Stimulated activated CD8-positive, alpha-beta memory T cell treated with anti-CD3 and anti-CD28 coated beads, Interleukin-2, amount 100 ng/mL, for 1 hour (primary cell): ENCODE measurements around the gene TMC7.
A peak's percentile ranks its signal among the peaks of the same experiment; 100 is the strongest.
"Not testable (repeated sequence)": the region's sequence is repeated elsewhere in the genome, so short reads cannot be mapped to it uniquely, and the experiment has no call there.

ENCODE experiments used
- DNase-seq, 2 donors: peaks; one replicate each; pipeline ENCODE4 v3.0.0-alpha.2; 2020; ENCODE audit warnings: low read depth in 2 of 2

Gene TMC7

DNA sequence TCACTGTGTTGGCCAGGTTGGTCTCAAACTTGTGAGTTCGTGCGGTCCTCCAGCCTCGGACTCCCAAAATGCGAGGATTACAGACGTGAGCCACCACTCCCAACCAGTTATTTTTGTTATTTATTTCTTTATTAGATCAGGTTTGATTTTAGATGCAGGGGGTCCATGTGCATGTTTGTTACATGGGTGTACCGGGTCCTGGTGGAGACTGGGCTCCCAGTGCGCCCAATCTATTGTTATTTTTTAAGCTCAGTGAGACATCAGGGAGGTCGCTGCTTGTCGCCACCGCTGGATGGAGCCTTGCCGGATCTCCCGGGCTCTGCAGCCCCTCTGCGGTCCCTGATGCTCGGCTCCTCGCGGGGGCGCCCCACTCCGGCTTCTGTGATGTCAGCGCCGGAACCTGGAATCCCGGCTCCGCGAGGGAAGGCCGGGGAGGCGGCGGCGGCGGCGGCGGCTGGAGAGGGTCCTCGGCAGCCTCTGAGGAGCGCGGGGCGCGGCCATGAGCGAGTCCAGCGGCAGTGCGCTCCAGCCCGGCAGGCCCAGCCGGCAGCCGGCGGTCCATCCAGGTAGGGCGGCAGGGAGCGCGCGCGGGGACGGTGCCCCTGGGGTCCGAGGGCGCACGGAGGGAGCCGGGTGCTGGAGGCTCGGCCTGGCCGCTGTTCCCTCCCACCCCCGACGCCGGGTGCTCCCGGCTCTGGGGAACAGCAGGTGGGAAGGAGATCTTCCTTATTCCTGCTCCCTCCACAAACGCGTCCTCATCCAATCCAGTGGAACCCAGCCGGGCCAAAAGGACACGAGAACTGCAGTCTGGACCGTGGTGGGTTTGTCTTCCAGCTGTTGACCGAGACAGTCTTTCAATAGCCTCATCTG is at the start of gene TMC7:
Gene TMC7, plus strand, starts transcription at position 370 of the 870 bp plus-strand sequence. Its CDS starts 130 bp downstream, at position 500.
- DNase-seq: no peak

DNA sequence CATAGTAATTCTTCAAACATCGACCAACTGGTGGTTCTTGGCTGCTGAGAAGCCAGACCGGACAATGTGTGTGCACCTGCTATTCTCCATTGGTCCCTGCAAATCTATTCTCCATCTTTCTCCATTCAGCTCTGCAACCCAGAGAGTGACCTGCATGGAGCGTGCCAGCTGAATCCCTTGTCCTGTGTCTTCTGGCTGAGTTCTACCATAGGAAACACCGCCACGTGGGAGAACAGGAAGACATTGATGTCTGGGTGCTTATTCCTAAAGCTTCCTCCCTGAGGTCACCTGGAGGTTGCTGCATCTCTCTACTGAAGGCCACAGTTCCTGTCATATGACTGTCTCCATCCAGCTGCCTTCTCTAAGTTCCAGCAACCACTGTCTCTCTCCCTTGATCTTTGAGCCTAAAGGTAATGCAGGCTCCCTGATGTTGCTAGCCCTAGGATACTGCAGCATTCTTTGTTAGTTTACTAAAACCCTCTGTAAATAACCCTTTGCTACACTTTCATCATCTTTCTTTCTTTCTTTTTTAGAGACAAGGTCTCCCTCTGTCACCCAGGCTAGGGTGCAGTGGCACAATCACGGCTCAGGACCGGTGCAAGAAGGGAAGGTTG is 46.9 kb upstream of the TMC7 start:
- no peak for DNase-seq

DNA sequence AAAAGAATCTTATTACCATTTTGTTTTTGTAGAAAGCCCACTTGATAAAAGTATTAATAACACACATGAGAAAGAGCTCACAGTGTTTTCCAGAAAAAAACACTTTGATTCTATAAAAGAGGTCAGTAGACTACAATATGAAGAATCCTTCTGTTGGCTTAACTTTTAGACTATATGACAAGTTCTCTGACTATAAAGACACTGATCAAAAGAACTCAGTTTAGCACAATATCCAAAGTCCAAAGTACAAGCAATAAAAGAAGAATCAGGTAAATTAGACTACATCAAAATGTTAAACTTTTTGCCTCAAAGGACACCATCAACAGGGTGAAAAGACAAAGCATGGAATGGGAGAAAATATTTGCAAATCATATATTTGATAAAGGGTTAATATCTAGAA is 46.3 kb upstream of the TMC7 start:
- no peak for DNase-seq

DNA sequence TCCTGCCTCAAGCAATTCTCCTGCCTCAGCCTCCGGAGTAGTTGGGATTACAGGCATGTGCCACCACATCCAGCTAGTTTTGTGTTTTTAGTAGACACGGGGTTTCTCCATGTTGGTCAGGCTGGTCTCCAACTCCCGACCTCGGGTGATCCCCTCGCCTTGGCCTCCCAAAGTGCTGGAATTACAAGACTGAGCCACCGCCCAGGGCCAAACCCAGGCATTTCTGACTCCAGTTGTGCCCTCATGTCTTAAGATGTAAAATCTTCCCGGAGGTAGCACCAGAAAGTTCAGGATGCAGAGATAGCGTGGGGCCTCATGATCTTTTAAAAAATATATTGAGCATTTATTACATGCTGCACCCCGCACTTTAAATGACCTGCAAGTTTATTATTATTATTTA is 44.7 kb upstream of the TMC7 start:
- DNase-seq: no peak

DNA sequence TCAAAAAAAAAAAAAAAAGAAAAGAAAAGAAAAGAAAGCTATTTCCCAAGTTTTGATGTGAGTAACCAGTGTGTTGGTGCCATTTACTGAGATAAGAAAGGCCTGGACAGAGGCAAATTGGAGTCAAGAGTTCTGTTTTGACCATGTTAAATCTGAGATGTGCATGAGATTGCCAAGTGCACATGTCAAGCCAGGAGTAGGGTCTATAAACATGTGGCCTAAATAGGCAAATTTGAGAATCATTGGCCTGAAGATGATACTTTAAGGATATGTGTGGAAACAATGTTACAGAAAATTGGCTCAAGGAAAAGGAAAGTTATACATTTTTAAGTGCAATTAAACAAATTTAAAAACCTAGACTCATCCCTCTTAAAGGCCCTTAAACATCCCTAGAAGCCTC is 42.3 kb upstream of the TMC7 start:
- no peak for DNase-seq

DNA sequence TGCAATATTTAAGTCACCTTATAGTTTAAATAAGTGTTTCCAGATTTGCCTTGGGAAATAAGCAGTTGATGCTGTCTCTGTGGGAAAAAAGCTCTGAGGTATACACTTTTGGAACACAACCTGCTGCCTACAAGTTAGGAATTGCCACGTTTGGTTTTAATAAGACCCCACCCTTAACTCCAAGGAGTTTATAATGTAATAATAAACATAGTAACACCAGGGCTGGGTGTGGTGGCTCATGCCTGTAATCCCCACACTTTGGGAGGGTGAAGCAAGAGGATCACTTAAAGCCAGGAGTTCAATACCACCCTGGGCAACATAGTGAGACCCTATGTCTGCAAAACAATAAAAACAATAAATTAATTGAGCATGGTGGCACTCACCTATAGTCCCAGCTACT is 41.7 kb upstream of the TMC7 start:
- no peak for DNase-seq

DNA sequence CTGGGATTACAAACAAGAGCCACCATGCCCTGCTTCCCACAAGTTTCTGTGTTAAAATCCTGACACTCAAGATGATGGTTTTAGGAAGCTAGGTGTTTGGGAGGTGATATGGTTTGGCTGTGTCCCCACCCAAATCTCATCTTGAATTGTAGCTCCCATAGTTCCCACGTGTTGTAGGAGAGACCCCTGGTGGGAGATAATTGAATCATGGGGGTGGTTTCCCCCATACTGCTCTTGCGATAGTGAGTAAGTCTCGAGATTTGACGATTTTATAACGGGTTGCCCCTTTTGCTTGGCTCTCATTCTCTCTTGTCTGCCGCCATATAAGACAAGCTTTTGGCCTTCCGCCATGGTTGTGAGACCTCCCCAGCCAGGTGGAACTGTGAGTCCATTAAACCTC is 40.3 kb upstream of the TMC7 start:
- DNase-seq: no peak

DNA sequence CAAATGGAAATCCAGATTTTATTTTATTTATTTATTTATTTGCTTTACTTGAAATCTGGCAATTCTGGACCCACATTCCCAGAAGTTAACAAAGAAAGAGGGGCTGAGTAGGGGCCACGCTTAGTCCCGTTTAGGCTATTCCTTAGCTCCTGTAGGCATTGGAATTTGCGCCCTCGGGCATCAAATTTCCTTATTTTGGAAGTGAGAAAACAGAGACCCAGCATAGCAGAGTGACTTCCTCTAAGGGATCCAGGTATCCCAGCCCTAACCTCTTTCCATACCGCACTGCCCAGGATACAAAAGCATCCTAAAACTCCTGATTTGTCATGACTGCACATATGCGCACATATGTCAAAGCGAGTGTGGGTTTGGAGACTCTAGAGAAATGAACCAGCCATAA is 38.5 kb upstream of the TMC7 start:
- DNase-seq: no peak

DNA sequence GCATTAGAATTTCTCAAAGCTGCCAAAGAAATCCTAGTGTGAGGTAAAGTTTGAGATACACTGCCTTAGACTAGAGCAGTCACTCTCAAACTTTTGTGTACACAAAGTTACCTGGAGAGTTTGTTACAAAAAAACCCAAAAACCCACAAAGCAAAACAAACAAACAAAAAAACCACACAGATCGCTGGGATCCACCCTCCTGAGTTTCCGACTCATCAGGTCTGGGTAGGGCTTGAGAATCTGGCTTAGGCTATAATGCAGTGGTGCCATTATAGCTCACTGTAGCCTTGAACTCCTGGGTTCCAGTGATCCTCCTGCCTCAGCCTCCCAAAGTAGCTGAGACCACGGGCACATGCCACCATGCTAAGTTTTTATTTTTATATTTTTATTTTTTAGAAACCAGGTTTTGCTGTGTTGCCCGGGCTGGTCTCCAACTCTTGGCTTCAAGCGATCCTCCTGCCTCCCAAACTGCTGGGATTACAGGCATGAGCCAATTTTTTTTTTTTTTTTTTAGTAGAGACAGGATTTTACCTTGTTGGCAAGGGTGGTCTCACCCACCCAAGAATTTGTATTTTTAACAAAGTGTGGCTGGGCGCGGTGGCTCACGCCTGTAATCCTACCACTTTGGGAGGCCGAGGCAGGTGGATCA is 35.2 kb upstream of the TMC7 start:
- no peak for DNase-seq

DNA sequence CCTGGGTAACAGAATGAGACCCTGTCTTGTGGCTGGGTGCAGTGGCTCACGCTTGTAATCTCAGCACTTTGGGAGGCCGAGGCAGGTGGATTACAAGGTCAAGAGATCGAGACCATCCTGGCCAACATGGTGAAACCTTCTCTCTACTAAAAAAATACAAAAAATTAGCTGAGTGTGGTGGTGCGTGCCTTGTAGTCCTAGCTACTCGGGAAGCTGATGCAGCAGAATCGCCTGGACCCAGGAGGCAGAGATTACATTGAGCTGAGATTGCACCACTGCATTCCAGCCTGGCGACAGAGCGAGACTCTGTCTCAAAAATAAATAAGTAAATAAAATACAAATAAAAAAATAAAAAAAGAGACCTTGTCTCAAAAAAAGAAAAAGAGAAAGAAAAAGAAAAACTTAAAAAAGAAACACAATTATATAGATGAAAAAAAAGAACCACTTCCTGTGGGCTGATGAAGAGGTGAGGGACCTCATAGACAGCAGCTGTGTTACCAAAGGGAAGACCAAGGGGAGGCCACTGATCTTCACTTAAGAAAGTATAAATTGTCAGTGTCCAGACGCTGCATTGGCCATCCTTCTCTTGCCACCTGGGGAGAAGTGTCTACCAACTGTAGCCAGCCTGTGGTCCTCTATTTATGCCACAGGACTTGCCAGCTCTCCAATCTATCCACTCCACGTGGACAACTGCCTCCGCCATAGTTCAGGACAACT is 33.1 kb upstream of the TMC7 start:
- DNase-seq: no peak

DNA sequence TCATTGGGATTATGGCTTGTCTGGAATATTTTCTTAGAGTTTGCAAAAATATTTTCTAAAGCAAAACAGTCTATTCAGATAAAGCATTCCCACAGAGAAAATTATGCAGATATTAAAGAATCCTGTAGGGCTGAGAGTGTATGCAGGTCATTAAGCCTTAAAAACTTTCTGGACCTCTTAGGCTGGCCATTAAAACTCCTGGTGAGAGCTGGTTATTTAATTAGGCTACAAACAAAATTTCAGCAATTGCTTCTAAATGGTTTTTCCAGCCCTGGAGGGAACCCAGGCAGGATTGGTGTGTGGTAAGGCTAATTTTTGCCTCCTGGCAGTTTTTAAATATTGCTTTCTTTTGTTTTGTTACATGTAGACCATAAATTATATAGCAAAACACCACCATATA is 30.2 kb upstream of the TMC7 start:
- no peak for DNase-seq

DNA sequence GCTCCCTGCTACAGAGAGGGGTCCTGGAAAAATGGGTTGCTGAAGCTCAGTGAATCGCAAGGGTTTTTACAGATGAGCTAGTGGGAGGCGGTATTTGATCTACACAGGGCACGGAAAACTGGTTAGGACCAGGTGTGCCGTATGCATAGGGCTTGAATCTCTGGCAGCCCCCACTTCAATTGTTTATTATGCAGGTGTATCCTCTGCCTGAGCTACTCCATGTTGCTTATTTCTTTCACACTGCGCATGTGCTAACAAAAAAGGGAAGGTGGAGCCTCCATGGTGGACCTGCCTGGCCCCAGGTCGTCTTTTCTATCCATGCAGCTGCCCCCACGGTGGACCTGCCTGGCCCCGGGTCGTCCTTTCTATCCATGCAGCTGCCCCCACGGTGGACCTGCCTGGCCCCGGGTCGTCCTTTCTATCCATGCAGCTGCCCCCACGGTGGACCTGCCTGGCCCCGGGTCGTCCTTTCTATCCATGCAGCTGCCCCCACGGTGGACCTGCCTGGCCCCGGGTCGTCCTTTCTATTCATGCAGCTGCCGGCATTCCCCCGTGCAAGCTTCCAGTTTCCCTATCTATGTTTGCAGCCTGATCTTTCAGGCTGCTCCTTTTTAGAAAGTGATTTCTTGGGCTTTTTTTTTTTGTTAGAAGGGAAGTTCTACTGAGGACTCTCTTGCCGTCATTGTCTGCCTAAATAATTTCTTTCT is 27.7 kb upstream of the TMC7 start:
- not testable (repeated sequence) for DNase-seq

DNA sequence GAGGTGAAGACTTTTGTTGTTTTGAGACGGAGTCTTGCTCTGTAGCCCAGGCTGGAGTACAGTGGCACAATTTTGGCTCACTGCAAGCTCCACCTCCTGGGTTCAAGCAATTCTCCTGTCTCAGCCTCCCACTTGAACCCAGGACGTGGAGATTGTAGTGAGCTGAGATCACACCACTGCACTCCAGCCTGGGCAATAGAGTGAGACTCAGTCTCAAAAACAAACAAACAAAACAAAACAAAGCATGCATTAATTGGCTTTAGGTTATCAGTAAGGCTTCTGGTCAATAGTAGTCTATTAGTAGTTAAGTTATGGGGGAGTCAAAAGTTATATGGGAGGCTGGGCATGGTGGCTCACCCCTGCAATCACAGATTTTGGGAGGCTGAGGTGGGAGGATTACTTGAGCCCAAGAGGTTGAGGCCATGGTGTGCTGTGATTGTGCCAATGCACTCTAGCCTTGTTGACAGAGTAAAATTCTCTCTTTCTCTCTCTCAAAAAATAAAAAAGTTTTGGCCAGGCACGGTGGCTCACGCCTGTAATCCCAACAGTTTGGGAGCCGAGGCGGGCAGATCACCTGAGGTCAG is 27.0 kb upstream of the TMC7 start:
- DNase-seq: not testable (repeated sequence)

DNA sequence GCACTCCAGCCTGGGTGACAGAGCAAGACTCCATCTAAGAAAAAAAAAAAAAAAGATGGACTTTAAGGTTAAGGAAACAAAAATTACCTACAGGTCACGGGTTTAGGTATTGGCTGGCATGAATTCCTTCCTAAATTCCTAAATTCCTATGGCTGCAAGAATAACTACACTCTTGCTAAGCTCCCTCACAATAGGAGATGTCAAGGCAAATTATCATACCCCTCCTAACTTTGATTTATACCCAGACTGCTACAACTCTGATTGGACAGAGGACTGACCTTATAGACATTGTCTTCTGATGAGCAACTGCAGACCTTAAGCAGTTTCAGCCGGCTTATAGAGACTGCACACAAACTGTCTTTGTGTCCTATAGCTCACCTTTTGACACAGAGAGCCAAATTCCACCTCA is 25.1 kb upstream of the TMC7 start:
- DNase-seq: no peak

DNA sequence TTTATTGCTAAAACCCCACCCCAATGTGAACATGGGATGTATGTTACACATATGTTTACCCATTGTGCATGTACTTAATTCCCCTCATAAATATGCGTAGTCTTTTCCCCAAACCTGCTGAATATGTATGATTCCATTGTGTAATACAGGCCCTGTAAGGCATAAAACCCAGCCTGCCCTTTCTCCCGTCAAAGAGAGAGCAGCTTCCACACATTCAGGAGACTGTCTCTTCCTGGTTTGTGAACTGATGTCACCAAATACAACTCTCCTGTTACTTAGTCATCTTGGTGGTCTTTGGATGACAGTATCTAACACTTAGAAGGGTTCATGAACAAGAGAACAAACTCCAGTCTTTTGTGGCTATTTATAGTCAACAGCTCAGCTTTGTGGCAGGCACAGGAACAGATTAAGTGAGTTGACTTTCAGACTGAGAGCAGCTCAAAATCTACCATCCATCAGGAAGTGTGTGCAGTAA is 24.7 kb upstream of the TMC7 start:
- no peak for DNase-seq

DNA sequence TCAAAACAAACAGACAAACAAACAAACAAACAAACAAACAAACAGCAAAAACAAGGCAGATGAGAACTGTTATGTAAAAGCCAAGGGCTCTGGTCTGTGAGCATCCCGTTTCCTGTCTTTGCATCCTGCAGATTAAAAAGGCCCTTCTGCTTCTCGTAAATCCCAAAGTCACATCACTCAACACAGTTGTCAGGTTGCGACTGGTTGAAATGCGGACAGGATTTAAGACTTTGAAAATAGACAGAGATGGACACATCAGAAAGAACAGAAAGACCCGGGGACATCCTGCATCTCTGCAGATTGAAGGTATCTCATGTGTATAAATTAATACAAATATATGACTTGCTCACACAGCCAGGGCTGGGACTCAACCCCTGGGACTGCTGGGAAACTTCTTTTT is 18.2 kb upstream of the TMC7 start:
- DNase-seq: no peak

DNA sequence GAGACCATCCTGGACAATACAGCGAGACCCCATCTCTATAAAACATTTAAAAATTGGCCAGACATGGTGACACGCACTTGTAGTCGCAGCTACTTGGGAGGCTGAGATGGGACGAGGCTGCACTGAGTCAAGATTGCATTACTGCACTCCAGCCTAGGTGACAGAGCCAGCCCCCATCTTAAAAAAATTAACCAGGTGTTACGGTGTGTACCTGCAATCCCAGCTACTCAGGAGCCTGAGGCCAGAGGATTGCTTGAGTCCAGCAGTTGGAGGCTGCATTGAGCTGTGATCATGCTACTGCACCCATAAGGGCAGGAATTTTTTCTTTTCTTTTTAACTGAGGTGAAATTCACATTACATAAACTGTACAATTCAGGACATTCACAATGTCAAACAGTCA is 16.9 kb upstream of the TMC7 start:
- DNase-seq: no peak

DNA sequence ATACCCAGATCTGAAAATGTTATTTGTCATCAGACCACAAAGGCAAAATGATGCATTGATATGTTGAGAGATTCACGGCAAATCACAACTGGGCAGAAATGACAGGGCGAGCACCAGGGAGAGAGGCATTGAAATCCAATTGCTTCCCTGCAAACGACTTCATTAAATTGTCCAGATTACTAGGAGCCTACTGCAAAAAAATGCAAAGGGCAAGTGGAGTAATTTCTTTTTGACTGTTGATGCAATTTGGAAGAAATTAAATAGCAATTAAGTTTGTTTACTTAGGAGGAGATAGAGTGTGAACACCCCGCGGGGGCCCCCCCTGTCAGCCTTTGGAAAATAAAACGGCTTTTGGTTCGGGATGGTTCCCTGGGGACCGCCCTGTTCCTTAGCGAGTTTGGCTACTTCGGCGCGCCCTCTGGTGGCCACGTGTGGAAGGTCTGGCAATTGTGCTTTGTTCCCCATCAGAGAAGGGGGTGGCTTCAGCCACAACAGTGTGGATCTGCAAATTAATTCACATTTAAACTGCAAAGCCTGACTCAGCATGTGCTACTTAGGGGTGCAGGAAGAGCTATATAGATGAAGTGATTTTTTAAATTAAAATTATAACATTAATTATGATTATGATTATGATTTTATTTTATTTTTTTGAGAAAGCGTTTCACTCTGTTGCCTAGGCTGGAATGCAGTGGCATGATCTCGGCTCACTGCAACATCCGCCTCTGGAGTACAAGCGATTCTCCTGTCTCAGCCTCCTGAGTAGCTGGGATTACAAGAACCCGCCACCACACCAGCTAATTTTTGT is 14.5 kb upstream of the TMC7 start:
- peak; percentile 57 to 66 for DNase-seq

DNA sequence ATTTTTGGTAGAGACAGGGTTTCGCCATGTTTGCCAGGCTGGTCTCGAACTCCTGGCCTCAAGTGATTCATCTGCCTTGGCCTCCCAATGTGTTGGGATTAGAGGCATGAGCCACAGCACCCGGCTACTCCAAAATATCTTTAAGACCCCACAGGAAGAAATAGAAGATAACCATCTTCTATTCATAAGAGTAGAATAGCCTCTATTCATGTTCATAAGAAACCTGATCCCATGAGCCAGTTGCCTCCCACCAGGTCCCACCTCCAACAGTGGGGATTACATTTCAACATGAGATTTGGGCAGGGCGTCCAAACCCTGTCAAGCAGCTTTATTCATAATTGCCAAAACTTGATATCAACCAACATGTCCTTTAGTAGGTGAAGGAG is 13.9 kb upstream of the TMC7 start:
- DNase-seq: no peak

DNA sequence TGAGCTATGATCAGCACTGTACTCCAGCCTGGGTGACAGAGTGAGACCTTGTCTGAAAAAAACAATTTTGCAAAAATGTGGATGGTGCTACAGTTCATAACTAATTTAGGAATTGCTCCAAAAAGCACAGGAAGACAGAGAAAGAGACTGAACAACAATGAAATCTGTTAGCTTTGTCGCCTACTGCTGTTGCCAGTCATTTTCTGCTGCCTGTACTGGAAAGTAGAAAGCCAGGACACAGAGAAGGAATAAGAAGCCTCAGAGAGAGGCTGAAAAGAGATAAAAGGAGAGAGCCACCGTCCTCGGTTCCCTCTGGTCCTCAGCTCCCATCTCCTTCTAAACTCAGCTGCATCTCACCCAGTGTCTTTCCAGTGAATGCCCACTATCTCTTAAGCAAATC is 8.6 kb upstream of the TMC7 start:
- no peak for DNase-seq
